HG03575 (cell line): ENCODE measurements around the gene MAFG.

Experiments used
- ATAC-seq: cut with Tn5 transposase; IDR thresholded peaks from one replicate; pipeline ENCODE4 v1.9.1; 2021; ENCODE audit not compliant: unreplicated experiment, insufficient number of reproducible peaks, low FRiP score; ENCODE audit errors: extremely low read depth

The MAFG gene

DNA sequence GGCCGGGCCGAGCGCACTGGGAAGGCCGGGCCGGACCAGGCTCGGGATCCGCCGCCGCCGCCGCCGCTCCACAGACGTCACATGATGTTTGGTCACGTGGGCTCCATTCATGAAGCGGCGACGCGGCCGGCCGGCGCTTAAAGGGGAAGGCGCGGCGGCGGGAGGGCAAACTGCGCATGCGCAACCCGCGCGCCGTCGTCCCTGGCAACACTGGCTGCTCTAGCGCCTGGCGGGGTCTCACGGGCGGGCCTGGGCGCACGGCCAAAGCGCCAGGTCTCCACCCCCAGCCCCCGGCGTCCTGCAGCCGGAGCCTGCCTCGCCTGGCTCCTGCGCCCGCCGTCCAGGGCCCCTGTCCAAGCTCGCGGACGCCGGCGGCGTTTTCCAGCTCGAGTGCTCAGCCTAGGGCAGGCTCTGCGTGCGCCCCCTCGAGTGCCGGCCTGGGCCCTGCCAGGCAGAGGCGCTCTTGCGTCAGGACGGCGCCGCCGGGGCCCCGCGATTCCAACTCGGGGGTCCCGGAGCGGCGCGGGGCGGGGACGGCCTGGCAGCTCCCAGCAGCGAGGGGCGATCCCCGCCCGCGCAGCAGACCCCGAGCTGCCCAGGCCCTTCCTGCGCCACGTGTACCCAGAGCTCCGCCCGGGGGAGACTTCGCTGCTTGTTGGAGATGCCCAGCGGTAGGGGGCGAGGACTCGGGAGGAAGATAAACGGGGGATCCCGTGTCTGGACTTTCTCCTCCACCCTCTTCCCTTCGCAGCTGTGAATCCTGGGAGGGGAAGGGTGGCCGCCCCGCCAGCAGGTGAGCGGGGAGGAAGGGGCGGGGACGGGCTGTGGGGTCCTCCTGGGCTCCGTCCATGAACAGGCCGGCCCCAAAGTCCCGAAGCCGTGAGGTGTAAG lies at the start of gene MAFG:
TSS of gene MAFG (minus strand) at position 83 of the 891 bp plus-strand sequence. CDS start 4,550 bp downstream, outside the sequence.
- ATAC-seq = no peak

DNA sequence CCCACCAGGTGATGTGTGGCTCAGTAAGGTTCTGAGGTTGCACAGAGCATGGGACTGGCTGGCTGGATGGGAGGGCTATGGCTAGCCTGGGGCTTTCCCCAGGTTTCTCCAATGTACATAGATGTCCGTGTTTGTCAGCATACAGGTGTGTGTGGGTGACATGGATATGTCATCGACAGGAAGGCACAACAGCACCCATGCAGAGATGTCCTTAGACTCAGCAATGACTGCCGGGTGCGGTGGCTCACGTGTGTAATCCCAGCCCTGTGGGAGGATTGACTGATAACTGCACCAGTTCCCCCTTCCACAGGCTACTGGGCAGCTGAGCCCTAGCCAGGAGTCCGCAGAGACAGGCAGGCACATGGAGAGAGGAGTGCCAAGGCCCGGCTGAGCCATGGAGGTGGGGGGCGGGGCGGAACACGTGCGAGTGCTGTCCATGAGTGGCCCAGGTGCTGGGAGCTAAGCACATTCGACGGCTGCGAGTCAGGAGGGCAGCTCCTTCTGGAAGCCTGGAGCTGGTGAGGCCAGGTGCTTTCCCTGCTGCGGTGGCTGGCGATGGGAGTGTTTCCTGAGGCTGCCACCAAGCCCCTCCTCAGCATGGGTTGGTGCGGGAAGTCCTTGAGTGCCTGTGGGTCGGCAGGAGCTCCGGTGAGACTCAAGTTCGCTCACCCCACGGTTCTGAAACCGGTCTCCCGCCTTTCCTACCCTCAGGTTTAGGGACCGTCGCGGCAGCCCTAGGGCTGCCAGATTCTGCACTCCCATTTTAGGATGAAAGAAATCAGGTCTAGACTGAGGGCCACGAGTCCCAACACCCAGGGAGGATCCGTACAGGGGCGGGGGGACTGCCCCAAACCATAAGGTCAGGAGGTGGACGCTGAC lies 49.0 kb upstream of the MAFG start:
- ATAC-seq = no peak

DNA sequence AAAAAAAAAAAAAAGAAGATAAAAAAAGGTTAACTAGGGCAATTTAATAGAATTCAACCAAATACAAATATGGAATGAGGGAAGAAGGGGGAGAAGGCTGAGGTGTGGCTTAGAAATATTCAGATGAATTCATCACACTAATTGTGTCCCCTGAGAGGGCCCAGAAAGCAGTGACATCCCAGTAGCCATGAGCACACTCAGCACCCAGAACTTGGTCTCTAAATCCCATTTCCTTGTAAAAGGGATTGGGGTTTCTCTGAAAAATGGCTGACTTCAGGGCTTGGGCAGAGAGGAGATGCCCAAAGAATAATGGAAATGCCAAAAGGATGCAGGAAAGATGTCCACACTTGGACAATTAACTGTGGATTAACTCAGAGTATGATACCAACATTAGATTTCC lies 45.9 kb upstream of the MAFG start:
- no peak for ATAC-seq

DNA sequence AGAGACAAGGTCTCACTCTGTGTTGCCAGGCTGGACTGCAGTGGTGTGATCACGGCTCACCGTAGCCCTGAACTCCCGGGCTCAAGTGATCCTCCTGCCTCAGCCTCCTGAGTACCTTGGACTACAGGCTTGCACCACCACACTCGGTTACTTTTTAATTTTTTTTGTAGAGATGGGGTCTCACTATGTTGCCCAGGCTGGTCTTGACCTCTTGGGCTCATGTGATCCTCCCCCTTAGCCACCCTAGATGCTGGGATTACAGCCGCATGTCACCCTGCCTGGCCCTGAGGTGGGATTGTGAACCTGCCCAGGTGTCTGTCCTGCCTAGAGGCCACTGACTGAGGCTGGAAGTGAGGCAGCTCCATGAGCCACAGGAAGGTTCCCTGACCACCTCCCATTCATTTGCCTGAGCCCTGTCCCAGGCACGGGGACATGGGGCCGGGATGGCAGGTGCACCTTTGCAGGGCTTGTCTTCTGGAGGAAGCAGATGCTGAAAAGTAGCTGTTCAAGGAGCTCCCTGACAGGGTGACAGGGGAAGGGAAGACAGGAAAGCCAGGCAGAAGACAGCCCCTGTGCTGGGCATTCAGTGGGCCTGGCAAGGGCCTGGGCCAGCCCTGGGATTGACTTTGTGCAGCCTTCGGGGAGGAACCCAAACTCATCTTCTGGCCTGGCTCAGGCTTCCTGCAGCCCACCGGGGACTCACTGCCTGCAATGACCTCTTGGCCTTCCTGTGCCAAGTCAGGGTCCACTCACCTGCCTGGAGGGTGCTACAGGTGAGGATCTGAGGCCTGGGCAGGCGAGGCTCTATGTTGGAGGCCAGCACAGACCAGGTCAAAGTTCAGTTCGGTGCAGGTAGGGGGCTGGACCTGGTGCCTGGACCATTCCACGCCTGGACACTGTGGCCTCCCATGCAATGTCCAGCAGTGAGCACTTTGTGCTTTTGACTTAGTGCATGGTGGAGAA lies 41.6 kb upstream of the MAFG start:
- ATAC-seq = no peak

DNA sequence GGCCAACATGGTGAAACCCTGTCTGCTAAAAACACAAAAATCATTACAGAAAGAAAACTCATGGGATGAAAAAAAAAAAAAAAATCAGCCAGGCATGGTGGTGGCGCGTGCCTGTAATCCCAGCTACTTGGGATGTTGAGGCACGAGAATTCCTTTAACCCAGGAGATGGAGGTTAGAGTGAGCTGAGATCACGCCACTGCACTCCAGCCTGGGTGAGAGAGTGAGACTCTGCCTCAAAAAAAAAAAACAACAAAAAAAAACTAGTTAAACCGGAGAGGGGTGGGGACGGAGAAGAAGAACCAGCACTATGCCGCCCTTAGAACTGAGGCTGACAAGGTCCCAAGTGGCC lies 40.8 kb upstream of the MAFG start:
- no peak for ATAC-seq

DNA sequence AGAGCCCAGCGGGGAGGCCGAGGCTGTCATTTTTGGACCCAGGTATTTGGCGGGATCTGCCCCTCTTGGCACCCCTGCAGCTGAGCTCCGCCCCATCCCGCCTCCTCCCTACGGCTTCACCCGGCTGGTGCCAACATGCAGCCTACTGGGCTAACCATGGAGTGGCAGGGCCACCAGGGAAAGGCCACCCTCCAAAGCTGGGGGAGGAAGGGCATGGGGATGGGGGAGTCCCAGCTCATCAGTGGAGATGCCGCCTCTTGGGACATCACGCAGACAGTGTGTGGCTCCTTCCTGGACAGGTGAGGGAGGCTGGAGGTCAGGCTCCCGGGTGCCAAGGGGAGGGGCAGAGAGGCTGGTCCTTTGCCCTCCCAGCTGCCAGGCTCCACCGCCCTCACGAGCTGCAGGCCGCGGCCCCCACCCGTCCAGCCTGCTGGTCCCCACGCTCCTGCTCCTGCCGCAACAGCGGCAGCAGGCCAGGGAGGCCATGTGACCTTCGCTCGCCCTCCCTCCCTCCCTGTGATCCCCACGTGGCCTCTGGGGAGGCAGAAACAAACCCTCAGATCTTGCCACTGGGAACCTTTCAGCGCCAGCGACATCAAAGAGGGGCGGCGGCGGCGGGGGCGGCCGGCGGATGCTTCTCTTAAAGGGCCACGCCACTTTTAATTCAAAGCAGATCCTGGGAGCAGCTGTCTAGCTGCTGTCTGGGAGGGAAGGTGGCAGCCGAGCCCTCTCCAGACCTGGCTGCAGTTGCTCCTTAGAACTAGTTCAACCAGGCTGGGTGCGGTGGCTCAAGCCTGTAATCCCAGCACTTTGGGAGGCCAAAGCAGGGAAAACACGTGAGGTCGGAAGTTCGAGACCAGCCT lies 40.2 kb upstream of the MAFG start:
- ATAC-seq = no peak

DNA sequence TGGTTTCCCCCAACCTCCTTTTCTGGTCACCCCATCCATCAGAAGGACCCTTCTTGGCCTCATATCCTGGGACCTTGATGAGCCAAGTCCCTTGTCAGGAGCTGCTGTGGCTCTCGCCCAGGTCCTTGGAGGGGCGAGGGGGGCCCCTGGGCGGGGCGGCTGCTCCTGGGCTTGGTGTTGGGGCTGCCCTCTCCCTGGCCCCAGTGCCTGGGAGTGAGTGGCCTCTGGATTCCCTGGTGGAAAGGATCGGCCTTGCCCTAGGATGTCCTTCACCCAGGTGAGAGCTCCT lies 39.7 kb upstream of the MAFG start:
- ATAC-seq = no peak

DNA sequence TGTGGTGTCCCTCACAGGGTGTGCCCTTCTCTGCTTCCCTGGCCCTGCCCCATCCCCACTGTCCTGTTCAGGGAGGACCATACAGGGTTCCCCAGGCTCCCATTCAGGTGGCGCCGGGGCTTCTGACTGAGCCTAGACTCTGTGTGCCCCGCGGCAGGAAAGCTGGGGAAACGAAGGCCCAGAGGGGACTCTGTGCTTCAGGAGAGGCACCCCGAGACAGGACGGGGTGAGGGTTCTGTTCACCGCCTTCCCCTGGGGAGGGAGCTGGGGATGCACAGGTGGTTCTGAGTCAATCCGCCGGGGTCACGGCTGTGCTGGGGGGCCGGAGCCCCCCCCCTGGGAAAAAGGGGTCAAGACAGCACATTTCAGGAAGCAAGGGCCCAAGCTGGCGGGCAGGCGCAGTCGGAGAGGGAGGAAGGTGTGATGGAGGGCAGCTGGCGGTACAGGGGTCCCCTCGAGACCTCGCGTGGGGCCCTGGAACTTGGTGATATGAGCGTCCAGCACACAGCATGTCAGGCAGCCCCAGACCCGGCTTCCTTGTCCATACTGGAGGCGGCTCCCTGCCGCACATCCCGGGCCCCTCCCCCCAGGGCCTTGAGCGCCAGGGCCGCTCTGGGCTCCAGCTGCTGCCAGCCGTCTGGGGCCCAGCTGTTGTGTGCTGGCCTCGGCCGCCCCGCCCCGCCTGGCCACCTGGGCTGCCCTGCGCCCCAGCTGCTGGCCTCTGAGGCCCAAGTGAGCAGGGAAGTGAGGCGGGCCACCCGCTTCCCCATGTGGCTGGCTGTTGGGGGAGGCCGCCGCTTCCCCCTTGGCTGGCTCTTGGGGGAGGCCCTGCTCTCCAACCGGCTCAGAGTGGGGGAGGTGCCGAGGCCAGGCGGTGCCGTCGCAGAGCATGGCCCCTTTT lies 39.1 kb upstream of the MAFG start:
- no peak for ATAC-seq

DNA sequence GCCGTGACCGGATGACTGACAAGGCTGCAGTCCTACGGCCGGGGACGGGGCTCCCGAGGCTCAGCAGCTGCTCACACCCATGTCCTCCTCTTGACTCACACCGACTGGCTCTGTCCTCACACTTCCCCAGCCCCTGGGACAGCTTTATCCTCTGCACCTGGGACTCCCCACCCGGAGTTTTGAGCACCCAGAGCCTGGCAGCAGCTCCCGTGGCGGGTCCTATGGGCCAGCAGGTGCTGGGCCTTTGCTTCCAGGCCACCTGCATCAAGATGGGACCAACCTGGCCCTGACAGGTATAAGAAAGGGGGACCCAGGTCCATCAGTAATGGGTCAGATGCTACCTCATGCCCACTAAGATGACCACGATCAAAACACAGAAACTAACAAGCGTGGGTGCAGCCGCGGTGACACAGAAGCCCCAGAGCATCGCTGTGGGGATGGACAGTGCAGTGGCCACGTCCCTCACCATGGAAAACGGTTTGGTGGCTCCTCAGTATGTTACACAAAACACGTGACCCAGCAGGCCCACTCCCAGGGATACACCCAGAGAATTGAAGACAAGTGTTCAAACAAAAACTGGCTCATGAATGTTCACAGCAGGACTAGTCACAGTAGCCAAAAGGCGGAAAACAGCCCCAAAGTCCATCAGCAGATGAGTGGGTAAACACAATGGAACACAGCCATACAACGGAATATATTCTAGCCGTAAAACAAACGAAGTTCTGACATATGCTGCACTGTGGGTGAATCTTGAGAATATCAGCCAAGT lies 36.7 kb upstream of the MAFG start:
- ATAC-seq = no peak

DNA sequence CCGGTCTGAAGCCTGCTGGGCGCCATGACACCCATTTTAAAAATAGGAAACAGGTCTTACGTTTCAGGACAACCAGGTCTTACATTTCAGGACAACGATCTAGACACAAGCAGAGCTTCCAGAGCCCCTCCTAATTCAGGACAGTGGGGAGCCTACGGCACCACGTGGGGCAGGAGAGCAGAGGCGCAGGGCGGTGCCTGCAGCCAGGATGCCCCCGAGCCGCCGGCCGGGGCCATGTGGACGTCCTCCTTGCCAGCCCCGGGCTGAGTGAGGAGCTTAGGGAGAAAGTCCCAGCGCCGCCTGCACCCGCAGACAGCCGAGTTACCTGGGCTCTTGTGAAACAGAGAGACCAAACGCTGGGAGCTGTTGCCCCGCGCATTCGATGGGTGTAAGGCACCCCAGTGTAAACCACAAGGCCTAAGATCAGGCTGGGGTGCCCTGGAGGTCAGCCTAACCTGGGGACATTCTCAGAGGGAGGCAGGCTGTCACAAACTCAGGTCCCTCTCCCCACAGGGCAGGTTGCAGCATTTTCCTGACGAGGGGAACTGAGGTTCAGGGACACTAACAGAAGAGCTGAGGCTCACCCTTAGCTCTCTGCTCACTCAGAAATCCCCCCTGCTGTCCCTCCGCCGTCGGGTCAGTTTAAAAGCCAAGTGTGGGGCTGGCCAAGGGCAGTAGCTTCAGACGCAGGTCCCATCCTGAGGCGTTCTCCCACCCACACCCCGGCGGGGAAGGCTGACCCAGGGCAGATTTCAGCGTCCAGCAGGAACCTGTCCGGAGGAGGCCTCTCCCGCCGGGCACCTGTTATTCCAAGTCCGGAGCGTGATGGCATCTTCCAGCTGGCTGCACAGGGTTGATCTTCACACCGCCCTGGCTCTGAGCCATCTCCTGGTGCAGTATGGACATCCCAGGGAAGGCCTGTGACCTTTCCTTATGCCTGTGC lies 35.2 kb upstream of the MAFG start:
- ATAC-seq = no peak

DNA sequence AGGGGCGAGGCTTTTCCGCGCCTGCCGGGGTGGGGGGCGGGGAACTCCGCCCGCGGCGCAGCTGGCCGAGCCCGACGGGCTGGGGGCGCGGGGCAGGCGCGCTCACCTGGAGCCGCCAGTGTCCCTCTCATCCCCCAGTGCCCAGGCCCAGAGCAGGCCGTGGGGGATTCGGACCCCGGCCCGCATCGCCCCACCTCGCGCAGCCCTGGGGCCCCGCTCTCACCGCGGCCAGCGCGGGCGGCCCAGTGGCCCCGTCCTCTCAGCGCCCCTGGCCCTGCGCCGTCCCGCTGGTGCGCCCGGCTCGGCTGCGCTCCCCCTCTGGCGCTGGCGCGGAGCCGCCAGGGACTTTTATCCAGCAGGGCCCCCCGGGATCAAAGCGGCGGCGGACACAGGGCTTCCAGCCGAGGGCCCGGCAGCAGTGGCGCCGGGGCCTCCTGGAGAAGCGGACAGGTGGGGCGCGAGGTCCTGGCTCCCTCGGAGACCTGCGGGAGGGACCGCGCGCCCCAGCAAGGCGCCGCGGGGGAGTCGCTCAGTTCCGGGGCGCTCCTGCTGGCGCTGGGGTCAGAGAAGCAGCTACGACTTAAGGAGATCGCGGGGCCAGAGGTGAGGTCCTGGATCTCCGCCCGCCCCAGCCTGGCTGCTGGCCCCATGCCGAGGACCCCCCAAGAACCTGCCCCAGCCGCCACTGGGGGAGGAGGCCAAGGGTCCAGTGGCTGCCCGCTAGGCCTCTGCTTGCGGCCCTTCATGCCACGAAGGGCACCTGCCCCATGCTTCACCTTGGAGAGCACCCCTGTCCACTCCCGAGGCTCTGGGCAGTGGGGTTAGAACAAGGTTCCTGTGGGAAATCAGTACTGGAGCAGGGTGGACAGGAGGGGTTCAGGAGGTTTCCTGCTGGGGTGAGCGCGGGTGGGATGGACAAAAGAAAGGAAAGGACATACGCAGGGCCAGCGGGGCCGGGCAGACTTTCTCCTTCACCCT lies 34.3 kb upstream of the MAFG start:
- no peak for ATAC-seq

DNA sequence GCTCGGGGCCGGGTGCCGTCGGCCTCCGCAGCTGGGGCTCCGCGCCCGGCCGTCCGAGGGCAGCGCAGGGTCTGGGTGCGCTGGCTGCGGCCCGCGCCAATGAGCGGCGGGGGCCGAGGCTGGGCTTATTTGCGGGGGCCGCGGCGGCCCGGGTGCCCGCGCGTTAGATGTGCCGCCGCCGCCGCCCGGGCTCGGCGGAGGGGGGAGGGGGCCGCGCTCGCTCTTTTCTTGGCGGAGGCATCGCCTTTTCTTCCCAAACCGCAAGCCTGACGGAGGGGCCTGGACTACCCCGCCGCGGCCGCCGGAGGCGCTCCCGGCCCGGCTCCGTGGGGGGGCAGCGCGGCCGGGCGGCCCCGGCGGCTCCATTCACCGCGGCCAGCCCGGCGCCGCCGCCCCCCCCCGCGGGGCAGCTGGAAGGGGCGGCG lies 33.6 kb upstream of the MAFG start, which contains the start of gene NOTUM:
TSS of gene NOTUM (minus strand) at position 101 of the 425 bp plus-strand sequence. CDS start 278 bp downstream, outside the sequence.
- no peak for ATAC-seq

DNA sequence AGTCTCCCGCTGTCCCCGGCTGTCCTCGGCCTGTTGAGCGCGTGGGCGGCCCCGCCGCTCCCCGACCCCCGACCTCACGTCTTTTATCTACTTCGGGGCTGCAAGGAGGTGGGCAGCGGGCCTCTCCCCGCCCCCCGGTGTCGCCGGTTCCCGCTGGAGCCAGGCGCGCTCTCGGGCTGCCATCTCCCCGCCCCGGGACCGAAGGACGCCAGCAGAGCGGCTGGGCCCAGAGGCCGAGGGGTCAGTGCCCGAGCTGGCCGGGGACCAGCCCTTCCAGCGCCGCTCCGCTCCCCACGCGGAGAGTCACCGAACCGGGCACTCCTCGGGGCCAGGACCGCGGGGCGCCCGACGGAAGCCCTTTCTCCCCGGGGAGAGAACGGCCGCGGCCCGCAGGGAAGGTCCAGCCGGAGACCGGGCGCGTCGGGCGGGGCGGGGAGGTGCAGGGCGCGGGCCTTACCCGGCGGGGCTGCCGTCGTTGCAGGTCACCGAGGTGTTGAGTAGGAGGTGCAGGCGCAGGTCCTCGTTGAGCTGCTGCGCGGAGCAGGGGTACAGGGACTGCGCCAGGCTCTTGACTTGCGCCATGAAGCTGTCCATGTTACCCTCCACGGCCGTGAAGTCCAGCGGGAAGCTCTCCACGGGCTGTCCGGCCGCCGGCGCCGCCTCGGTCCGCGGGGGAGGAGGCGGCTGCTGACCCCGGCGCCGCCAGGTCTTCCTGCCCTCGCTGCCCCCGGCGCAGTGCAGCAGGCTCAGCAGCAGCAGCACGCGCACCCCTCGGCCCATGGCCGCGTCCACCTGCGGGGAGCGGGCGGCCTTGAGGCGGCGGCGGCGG lies 32.8 kb upstream of the MAFG start:
- no peak for ATAC-seq
